ENCODE data around the gene UBL4B.

Gene UBL4B

GRCh38 chr1:110135246-110135645 is 23.0 kb downstream of the UBL4B start:
- Histone ChIP-seq H3K27me3 (no peaks in the 10 kb centered on the region), H3K36me3 (no peaks in the 10 kb centered on the region), H3K9me3 (no peaks in the 10 kb centered on the region), H3K4me1 (peaks cover 9% of the 10 kb centered on the region), H3K4me3 (ENCODE audit: low read depth, low read length) (no peak overlapping the region)
- DNase-seq: no peak
- TF ChIP-seq CTCF (IDR thresholded peaks at IDR 0.05; ENCODE audit: low read depth, low read length): no peak

DNA sequence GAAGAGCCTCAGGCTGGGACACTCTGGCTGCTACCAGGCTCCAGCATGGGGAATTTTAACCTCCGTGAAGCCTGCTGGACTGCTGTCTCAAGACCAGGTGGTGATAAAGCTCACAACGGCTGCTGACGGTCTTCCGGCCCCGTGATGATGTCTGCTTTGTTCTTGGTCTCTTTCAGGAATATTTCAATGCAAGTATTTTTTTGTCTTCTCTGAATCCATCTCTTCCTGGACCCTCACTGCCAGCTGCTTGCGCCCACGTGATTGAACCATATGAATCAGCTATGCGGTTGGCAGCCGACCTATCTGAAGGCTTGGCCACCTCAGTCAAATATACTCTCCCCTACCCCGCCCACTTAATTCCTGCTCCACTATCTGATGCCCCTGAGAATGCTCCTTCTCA is 23.4 kb downstream of the UBL4B start:
- Histone ChIP-seq H3K36me3 (no peaks in the 10 kb centered on the region), H3K27me3 (no peaks in the 10 kb centered on the region), H3K9me3 (no peaks in the 10 kb centered on the region), H3K4me1 (peaks cover 9% of the 10 kb centered on the region), H3K4me3 (ENCODE audit: low read depth, low read length) (no peak overlapping the region)
- DNase-seq: no peak
- no peak for TF ChIP-seq CTCF (IDR thresholded peaks at IDR 0.05; ENCODE audit: low read depth, low read length)

DNA sequence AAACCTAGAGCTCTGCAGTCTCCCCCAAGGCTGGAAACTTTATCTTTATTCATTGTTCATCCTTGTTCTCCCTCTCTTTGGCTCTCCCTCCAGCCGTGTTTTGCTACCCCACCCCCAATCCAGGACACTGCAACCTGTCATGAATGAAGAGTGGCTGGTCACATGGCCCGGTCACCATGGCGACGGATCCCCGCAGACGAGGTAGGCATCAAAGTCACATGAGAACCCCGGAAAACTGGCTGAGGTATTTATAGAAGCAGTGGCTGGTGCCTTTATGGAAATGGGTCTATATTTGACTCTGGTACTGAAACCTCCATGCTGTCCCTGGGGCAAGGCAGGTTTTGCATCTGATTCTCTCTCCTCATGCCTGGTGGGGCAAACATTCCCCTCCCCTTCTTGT is 24.7 kb downstream of the UBL4B start:
- peak overlapping the region; percentile 25 for H3K4me3 ChIP-seq (ENCODE audit: low read depth, low read length)
- H3K36me3 ChIP-seq: no peaks in the 10 kb centered on the region
- peak; percentile 81 for DNase-seq
- no peaks in the 10 kb centered on the region for H3K9me3 ChIP-seq
- no peaks in the 10 kb centered on the region for H3K27me3 ChIP-seq
- peaks cover 9% of the 10 kb centered on the region for H3K4me1 ChIP-seq
- TF ChIP-seq CTCF (IDR thresholded peaks at IDR 0.05; ENCODE audit: low read depth, low read length): no peak

DNA sequence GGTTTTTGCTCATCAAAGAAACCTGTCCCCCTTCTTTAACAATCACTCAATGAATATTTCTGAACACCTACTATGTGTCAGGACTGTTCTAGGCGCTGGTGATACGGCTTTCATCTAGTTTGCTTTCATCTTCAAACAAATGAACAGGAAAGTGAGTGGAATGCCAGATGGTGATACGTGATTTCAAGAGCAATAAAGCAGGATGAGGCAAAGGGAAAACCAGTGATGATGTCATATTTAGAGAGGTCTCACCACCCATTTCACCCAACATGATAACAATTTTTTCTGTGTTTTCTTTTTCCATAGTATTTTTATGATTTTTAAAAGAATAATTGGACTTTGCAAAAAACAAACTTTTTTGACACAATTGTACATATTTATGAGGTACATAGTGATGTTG is 26.7 kb downstream of the UBL4B start:
- H3K36me3 ChIP-seq: no peaks in the 10 kb centered on the region
- no peak for DNase-seq
- no peaks in the 10 kb centered on the region; the same call in 1 of the 2 replicates for H3K9me3 ChIP-seq
- no peaks in the 10 kb centered on the region for H3K27me3 ChIP-seq
- no peak for TF ChIP-seq CTCF (IDR thresholded peaks at IDR 0.05; ENCODE audit: low read depth, low read length)
- no peak overlapping the region for H3K4me3 ChIP-seq (ENCODE audit: low read depth, low read length)
- H3K4me1 ChIP-seq: peaks cover 9% of the 10 kb centered on the region

DNA sequence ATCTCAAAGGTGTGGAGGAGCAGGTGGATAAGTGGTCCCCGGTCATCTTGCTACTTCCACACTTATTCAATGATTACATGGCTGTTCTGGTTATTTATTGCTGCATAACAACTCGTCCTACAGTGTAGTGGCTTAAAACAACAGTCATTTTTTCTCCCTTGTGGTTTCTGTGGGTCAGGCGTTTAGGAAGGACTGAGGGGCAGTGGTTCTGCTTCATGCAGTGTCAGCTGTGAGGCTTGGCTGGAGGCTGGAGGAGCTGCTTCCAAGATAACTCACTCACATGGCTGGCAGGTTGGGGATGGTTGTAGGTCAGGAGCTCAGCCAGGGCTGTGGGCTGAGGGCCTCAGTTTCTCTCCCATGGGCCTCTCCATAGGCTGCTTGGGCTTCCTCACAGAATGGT is 32.1 kb downstream of the UBL4B start:
- Histone ChIP-seq H3K4me3 (ENCODE audit: low read depth, low read length) (no peak overlapping the region), H3K27me3 (peaks cover 15% of the 10 kb centered on the region), H3K4me1 (peaks cover 3% of the 10 kb centered on the region), H3K9me3 (no peaks in the 10 kb centered on the region; the same call in 1 of the 2 replicates), H3K36me3 (no peaks in the 10 kb centered on the region)
- DNase-seq: no peak
- TF ChIP-seq CTCF (IDR thresholded peaks at IDR 0.05; ENCODE audit: low read depth, low read length): no peak

- peaks cover 52% of the 10 kb centered on the region for H3K27me3 ChIP-seq
- H3K36me3 ChIP-seq: no peaks in the 10 kb centered on the region
- H3K4me3 ChIP-seq (ENCODE audit: low read depth, low read length): no peak overlapping the region
- no peak for DNase-seq
- peak; percentile 79 for TF ChIP-seq CTCF (IDR thresholded peaks at IDR 0.05; ENCODE audit: low read depth, low read length)
- peaks cover 8% of the 10 kb centered on the region for H3K4me1 ChIP-seq
- no peaks in the 10 kb centered on the region; the same call in 1 of the 2 replicates for H3K9me3 ChIP-seq
Measured at GRCh38 chr1:110148961-110149360, 36.7 kb downstream of the UBL4B start.
